ENCODE results near the gene CACNA1C.

Gene CACNA1C

DNA sequence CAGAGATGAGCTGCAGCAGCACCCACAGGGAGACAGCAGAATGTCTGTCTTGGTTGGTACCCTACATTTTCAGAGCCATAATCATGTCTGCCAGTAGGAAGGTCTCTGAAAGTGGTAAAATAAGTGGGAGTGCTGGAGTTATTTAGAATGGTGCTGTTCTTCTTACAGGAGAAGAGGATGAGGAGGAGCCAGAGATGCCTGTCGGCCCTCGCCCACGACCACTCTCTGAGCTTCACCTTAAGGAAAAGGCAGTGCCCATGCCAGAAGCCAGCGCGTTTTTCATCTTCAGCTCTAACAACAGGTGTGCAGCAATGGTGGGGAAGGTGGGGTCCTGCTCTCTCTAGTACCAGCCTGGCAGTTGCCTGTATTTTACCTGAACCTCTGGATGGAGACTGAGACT lies 540.3 kb downstream of the CACNA1C start:
- DNase-seq (ENCODE audit: low read depth), result no peak

GRCh38 chr12:2596441-2596840 lies 543.7 kb downstream of the CACNA1C start:
- DNase-seq (ENCODE audit: low read depth), result no peak

- DNase-seq (ENCODE audit: low read depth), result no peak
These were observed 552.5 kb downstream of the CACNA1C start for GRCh38 chr12:2605301-2605700.

GRCh38 chr12:2606186-2606910 lies 553.6 kb downstream of the CACNA1C start:
- no peak for DNase-seq (ENCODE audit: low read depth)

GRCh38 chr12:2607881-2608607 lies 555.3 kb downstream of the CACNA1C start:
- no peak for DNase-seq (ENCODE audit: low read depth)

GRCh38 chr12:2608608-2608945 lies 555.8 kb downstream of the CACNA1C start:
- no peak for DNase-seq (ENCODE audit: low read depth)

DNA sequence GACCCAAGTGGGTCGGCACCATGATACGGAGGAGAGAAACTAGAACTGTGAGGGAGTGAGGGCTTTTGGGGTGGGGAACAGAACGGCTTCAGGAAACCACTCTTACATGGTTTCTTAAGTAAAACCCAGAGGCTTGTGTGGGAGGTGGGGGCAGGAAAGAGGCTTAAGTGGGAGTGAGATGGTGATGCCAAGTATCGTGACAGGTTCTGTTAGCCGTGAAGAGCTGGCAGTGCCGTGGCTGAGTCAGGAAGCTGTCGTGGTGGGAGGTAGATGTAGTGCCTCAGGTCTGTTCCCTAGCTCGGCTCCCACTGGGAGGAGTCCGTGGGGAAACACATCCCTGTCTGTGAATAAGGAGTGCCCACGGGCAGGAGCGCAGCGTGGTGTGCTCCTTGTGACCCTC lies 556.2 kb downstream of the CACNA1C start:
- DNase-seq (ENCODE audit: low read depth), result no peak

GRCh38 chr12:2610358-2610757 lies 557.6 kb downstream of the CACNA1C start:
- DNase-seq (ENCODE audit: low read depth), result no peak

- no peak for DNase-seq (ENCODE audit: low read depth)
These were observed 560.7 kb downstream of the CACNA1C start for GRCh38 chr12:2613326-2614073.

DNA sequence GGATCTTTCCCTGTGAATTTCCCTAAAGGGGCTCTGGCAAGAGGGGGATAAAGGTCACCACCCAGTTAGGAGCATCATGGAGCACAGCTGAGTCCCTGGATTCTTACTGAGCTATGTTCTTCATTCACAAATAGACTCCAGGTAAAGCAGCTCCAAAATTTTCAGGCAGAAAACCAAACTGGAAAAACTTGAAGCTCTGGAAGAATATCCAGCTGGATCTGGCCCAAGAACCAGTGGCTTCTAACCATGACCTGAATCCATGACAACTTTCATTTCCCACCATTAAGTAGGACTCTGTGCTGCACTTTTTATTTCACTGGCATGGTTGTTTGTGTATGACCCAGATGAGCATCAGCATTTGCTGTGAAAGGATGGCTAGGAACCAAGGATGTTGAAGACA lies 561.6 kb downstream of the CACNA1C start:
- DNase-seq (ENCODE audit: low read depth), result no peak

GRCh38 chr12:2615665-2616402 lies 563.0 kb downstream of the CACNA1C start:
- DNase-seq (ENCODE audit: low read depth), result no peak

DNA sequence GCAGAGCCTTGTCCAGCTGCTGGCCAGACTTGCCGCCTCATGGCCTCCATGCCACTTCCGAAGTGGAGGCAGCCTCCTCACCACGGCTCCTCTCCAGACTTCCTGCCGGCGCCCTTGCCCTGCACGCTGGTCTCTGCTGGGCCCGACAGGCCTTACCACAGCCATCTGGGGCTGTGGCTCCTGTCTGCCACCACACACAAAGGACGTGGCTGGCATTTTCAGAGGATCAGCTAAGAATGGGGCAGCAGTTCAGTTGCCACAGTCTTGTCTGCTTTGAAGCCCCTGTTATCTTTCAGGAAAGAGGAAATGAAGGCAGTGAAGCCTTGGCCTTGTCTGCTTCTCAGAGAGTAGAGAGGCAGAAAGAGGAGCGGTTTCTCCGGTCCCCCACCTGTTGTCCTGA lies 564.0 kb downstream of the CACNA1C start:
- no peak for DNase-seq (ENCODE audit: low read depth)

GRCh38 chr12:2617365-2617764 lies 564.6 kb downstream of the CACNA1C start:
- DNase-seq (ENCODE audit: low read depth), result no peak

DNA sequence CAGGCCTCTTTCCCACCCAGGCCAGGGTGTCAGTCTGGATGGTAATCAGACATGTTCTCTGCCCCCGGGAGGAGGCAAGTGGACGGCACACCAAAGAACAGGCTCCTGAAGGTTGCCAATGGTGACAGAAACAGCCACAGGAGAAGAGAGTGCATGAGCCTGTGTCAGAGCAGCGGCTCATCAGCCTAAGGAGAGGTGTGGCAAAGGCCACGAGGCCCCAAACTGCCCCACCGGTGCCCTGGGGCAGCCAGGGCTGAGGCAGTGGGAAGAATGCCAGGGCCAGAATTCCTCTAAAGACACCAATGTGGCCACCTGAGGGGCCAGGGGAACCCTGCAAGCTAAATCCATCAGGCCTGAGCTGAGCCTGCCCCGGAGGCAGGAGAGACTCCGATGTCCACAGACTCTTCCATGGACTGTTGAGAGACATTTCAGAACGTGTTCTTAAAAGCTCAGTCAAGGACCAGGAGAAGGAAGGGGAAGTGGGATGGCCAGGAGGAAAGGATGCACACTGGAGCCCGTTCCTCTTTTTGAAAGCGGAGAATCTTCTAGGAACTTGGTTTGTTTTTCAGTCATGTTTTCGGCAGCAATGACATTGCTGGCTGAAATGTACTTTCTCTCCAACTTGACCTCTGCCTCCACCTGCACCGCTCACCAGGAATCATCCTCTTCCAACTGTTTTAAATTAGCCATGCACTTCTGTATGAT lies 565.7 kb downstream of the CACNA1C start:
- no peak for DNase-seq (ENCODE audit: low read depth)

- no peak for DNase-seq (ENCODE audit: low read depth)
These were observed 566.3 kb downstream of the CACNA1C start for GRCh38 chr12:2619136-2619535.

GRCh38 chr12:2622460-2622859 lies 569.7 kb downstream of the CACNA1C start:
- no peak for DNase-seq (ENCODE audit: low read depth)

DNA sequence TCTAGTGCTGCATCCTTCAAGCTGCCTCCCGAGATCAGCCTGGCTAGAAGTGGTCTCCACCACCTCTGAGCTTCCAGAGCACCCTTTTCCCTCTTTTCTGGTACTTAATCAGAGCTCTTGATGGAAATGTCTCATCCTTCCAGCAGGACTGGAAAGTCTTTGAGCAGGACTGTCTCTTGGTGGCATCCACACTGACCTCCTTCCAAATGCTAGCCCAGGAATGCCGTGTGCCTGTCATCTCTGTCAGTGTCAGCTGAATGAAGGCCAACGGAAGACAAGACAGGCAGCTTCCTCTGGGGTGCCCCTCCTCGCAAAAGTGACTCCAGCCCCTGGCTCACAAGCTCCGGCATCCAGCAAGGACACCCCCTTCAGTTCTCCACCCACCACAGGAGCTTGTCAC lies 570.7 kb downstream of the CACNA1C start:
- DNase-seq (ENCODE audit: low read depth), result no peak

DNA sequence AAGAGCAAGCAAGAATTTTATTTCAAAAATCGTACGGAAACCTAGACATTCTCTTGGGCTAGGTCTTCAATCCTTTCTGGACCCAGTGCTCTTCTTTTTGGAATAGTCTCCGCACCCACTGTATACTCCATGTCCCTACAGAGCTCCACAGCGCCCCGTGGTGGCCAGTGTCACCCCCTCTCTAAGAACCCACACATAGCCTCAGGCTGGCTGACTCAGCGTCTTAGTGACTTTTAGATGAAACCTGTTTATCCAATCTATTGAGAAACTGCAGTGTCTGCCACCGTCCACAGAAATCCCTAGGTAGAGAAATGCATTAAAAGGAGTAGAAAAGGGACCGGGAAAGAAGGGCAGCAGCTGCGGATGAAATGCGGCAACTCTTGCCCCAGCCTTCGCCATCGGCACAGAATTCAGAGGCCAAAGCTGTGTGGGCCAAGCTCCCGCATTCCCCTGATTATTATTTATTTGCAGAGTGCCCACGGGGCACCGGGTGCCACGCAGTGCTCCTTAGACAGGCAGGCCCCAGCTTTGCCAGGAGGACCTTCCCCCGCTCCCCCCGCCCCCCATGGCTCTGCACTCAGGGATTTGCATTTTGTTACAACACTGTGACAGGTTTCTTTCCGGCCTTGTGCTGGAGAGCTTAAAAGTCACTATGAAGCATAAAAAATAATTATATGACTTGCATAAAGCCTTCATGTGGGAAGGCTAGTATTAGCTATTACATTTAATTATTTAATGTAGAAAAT lies 571.9 kb downstream of the CACNA1C start:
- no peak for DNase-seq (ENCODE audit: low read depth)

DNA sequence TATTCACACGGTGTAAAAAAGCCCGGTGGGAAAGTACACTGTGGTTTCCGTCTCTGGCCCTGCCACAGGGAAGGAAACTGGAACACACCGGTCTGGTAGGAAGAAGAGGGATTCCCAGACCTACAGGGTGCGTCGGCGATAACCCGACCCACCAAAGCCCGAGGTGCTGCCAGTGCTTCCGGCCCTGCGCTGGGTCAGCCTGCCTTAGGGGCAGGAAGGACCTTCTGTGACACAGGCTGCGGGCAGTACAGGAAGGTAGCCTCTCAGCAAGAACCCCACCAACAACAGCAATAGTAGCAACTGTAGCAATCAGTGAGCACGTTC lies 572.5 kb downstream of the CACNA1C start:
- no peak for DNase-seq (ENCODE audit: low read depth)

DNA sequence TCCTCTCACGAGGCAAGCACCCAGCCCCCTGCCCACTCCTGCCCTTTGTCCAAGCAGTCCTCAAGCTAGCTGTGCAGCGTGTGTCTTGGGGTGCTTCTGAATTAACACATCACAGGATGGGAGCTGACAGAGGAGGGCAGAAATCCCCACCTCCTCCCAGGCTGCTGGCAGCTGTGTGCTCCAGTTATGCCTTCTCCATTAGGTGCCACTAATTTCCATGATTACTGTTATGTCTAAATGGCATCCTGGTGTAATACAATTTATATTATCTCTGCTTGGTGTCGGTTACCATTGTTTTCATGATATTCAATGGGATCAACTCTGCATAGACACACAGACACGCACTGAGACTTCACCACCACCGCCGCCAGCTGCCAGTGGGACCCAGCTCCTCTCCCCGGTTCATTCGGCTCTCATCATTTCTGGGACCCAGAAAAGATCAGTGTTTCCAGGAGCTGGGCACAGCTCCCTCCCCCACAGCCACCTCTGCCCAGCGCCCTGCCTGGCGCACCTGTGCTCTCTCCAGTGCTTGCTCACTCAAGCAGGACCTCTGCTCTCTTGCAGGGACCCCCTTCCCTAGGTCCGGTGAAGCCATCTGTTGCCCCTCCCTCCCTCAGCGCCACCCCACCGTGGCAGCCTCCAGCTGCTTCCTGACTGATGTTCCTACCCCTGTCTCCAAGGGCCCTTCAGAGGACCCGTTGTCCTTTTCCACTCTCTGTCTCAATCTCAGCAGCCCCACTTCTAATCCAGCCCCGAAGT lies 574.5 kb downstream of the CACNA1C start:
- DNase-seq (ENCODE audit: low read depth), result no peak

DNA sequence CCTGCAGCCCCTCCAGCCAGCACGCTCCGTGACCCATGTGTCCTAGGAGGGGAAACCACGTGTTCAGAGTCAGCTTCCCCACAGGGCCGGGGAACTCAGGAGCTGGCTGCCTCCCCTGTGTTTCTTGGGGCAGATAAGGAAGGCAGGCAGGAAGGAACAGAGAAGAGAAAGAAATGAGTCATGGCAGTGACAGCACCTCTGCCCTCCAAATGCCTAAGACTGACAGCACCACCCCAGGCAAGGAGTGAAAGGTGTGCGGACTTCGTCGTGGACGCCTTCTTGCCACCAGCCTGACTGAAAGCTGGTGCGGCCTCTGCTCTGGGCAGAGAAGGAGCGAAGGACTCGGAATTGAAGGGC lies 575.0 kb downstream of the CACNA1C start:
- DNase-seq (ENCODE audit: low read depth), result no peak
